Eye (tissue), 1 donor: ENCODE data around the gene MLYCD.

Experiments used
- DNase-seq: peaks from one replicate; pipeline ENCODE4 v3.0.0-alpha.2; 2015

MLYCD gene

DNA sequence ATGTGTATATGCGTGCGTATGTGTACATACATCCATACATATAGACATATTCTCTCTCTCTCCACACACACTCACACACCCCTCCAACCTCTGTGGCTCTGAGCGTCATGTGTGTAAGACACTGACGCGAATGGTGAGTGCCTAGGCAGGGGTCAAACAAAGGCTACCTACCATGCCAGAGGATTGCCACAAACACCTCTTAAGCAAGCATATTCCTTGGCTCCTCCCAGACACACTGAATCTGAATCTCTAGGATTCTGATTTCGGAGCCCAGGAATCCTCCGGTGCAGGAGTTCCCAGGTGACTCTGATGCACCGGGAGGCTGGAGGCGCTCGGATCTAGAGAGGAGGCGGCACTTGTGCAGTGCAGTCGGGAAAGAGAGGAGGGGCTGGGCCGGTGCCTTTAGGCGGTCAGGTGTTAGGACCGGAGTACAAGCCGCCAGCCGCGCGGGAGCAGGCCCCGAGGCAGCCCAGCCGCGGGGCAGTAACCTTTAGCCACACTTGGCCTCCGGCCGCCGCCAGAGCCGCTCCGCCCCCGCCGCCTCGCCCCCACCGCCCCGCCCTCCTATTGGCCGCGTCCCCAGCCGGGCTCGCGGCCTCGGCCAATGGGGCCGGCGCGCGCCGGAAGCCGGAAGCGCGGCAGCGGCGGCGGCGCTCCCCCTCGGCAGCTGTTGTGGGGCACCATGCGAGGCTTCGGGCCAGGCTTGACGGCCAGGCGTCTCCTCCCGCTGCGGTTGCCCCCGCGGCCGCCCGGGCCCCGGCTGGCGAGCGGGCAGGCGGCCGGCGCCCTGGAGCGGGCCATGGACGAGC, at the start of gene MLYCD:
Gene MLYCD, plus strand, starts transcription at position 653 of the 809 bp plus-strand sequence. Its CDS starts 30 bp downstream, at position 683.
- peak; percentile 91 for DNase-seq

DNA sequence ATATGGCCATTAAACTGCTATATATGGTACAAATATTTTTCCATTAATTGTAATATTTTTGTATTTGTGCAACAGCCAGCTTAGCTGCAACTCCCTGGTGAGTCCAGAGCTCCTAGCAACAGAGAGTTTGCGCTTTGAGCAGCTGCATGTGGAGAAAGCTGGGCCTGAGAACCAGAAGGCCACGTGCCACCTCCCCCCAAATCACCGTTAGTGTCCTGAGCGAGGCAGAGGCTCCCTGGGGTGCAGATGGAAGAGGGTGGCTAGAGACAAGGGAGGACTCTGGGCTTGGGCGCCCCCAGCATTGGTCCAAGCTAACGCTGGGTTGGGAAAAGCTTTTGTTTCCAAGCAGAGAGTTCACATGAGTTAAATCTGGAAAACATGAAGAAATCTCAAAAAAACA, 49.5 kb upstream of the MLYCD start:
- peak; percentile 9 for DNase-seq

DNA sequence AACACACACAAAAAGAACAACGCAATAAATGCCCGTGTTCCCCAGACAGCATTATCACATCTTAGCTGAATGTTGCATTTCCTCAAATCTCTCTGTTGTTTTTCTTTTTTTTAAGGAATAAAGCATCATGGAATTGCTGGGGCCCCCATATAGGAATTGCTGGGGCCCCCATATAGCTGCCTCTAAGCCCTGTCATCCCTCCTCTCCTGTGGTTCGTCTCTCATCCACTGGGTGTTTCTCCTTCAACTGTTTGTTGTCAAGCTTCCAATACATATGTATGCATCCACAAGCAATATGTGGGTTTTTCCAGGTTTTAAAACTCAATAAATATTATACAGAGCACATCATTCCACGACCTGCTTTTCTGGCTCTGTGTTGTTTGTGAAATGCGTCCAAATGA, 48.0 kb upstream of the MLYCD start:
- no peak for DNase-seq

DNA sequence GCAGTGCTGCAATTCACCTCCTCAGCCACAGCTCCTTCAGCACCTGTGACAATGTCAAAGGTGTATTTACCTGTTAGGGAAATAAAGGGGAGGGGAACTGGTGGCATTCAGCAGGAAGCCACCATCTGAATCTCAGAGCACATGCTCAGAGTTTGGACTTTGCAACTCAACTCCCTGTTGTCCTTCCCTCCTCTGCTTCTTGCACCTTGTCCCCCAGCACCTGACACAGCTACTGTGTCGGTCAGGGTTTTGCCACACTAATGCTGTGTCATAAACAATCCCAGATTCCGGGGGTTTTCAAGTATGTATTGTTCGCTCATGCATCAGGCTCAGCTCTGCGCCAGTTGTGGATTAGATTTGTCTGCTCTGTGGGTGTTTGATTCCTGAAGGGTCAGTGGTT, 47.4 kb upstream of the MLYCD start:
- DNase-seq: no peak

DNA sequence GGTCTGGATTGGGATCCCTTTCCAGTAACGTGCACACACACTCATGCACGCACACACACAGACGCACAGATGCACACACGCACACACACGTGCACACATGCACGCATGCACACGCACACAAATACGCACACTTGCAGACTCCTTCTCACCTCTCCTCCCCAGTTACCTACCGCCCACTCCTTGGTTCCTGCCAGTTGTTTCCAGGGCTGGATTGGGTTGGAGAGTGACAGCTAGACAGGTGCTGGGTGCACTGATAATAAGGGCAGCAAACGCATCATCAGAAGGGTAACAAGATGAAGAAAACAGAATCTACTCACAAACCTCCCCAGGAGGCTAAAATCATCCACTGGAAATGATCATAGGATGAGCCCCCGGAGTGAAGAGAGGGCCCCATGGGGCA, 46.1 kb upstream of the MLYCD start:
- no peak for DNase-seq

DNA sequence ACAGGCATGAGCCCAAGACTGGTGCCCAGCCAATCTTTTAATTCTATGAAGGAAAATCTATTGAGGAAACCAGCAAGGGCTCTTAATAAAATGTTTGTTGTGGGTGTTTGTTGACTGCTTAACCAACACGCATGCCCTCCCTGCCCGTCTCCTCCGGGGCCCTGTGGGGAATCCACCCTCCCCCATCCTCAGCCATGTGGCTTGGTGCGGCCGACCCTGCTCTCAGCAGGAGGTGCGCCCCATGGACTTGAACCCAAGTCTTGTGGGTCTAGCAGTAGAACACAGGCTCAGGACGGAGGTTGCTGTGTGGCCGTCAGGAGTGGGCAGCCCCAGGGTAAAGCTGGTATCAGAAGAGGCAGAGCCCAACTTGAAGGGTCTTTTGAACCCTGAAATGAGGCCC, 45.1 kb upstream of the MLYCD start:
- no peak for DNase-seq

DNA sequence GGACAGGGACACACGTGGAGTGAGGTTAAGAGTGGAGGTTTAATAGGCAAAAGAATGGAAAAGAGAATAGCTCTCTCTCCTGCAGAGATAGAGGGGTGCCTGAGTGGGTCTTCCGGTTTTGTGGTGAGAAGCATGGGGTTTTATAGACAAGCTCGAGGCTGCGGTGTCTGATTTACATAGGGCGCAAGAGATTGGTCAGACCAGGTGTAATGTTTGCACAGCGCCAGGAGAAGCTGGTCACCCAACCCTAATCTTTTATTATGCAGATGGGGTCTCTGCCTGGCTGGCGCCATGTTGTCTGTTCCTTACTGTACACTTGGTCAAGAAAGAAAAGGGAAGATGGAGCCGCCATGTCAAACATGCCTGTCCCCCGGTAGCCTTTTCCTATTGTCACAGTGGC, 44.5 kb upstream of the MLYCD start:
- DNase-seq: no peak

DNA sequence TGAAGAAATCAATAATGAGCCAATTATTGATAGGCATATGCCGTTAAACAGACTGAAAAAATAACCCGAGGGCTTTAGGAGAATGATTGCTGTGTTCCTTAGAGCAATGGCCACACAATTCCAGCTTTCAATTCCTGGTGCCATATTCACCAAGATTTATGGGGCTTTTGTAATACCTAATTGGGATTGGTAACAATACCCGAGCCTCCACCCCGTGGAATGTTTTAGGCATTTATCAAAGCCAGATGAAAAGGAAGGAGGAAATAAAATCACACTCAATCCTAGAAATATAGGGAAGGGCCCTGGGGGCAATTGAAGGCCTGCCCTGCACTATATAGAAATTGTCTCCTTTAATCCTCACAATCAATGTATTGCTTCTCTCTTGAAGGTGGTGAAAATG, 42.1 kb upstream of the MLYCD start:
- peak; percentile 25 for DNase-seq

DNA sequence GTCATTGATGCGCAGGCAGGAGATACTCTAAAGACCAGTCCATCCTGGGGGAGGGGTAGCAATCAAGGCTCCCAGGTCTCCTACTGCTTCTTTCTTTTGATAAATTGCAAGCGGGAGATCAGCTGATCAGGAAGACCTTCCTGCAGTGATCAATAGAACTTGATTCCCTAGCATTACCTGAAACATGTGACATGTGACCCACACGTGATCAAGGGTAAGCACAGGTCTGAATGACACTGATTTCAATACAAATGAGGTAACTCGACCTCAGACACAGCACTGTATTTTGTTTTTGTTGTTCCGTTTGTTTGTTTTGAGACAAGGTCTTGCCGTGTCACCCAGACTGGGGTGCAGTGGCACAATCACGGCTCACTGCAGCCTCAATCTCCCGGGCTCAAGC, 39.6 kb upstream of the MLYCD start:
- DNase-seq: no peak

DNA sequence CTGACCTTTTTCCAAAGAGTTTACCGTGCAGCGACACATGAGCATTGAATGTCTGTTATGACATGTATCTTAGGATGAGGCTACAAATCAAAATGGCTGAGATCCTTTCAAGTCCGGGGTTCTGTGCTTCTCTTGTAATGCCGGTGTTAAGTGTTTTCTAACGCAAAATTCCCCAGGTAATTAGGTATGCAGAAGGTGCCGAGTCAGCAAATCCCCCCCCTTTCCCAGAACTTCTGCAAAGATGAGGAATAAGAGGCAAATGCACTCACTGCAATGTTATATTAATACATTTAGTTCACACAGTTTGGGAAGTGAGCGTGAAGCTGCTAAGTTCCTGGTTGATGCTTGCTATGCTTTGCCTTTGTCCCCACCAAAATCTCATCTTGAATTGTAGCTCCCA, 36.3 kb upstream of the MLYCD start:
- no peak for DNase-seq

DNA sequence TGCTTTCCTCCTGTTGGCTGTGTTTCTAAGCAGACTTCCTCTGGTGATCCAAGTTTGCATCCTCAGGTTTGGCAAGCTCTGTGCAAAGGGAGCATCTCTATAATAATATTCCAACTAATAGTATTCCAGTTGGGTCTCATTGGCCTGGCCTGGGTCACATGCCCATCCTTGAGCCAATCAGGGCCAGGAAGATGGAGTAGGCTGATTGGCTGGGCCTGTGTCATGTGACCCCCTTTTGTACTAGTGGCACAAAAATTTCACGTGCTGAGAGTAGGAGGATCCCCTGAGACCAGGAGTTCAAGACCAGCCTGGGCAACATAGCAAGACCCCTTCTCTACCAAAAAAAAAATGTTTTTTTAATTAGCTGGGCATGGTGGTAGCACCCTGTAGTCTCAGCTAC, 35.2 kb upstream of the MLYCD start:
- no peak for DNase-seq

DNA sequence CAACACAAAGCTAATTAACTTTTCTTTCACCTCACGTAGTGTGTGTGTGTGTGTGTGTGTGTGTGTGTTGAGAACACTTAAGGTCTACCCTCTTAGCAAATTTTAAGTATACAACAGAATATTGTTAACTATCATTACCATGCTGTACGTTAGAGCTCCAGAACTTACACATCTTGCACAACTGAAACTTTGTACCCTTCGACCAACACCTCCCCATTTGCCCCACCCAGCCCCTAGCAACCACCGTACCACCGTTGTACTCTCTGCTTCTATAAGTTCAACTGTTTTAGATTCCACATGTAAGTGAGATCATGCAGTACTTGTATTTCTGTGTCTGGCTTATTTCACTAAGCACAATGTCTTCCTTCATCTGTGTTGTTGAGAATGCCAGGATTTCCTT, 28.1 kb upstream of the MLYCD start:
- DNase-seq: no peak

DNA sequence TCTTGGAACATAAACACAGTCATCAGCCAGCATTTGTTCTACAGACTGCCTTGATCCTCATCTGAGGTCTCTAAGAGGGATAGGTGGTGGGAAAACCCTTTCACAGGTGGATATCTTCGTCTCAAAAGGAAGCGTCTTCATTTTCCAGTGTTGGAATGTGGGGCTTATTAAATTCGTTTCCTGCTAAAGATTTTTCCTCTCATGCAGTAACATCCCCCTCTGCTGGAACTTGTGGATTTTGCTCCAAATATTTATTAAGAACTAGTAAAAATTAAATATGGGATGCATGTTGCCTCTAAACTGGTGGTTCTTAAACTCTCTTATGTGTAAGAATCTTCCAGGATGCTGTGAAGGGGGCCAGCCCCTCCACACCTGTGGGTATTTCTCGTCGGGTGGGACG, 20.1 kb upstream of the MLYCD start:
- DNase-seq: peak; percentile 83

DNA sequence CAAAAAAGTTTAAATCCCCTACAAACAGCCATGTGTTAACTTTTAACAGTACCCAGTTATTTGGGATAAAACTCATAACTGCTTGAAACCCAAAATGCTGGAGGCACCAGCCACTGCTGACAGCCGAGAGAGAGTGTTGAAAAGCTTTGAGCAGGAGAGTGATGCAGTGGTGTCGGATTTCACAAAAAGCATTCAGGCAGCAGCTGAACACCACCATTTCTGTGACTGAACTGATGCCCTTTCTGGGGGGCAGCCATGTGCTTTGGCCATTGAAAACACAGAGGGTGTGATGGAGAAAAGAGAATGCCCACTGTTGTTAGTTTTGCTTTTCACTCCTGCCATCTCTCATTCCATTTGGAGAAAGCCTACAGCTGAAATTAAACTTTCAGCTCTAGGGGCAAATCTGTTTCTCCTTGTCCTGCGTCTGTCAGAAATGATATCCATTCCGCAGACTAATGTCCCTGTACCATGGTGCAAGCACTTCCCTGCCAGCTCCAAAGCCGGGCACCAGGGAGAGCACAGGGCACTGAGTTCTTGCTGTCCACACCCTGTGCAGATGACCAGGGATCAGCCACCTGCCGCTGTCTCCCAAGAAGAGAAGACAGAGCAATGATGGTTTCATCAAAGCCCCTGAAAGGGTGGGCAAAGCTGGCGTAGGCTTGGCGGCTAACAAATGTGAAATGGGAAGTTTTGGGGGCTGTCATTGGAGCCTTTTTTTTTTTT, 16.6 kb upstream of the MLYCD start:
- peak; percentile 35 for DNase-seq

DNA sequence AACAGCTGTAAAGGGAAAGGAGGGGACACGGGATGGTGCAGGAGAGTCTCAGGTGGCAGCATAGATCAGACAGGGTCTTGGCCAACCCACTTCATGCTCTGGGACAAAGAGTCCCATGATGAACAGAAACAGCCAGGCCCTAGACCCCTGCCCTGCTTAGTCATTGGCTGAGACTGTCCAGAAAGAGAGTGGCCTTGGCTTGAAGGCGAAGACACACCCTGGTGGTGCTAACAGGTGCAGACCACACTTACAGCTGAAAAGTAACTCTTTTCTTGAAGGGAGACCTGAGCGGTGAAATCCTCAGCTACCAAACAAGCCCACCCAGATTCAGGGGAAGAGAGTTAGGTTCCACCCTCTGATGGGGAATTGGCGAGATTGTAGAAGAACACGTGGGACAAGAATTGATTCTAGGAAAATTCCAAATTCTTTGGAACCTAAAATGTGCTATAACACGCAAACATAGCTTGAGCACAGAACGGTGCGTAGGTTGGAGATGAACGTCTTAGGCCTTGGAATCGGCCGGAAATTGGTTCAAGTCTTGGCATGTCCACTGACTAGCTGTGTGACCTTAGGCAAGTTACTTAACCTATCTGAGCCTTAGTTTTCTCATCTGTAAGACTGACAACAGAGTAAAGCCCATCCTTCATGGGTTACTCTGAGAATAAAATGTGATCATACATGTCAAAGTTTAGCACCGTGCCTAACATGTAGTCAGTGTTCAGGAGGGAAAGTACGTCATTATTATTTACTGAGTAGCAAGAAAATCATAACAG, 12.5 kb upstream of the MLYCD start:
- DNase-seq: no peak

DNA sequence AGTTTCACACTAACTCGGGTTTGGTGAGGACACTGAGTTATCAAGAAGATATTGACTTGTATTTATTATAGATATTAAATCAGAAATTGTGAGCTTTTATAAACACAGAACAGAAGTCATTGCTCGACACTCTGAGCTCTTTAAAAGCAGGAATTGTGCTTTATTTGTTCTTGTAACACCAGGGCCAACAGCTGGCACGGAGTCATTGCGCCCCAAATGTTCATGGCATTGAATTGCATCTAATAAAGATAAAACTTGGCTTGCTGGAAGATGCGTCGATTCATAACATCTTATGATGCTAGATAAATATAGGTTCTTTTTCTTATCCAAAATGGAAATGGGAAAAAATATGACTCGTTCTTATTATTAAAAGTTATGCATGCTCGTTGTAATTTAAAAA, 11.8 kb upstream of the MLYCD start:
- DNase-seq: peak; percentile 35

DNA sequence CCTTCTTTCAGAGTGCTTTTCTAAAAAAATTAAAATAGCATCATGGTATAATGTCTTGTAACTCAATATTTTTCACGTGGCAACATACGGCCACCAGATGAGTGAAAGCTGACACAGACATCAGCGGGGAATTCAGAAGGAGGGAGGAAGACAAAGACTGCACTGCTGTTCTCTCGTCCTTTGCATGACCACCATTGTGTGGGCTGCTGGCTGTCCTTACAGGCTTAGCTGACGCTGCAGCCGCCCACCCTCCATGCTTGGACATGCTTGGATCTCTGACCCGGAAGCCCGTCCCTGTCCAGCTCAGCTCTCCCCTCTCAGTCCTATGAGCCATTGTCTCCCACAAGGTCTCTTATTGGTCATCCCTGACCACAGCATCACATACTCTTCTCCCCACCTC, 11.4 kb upstream of the MLYCD start:
- DNase-seq: peak; percentile 44

DNA sequence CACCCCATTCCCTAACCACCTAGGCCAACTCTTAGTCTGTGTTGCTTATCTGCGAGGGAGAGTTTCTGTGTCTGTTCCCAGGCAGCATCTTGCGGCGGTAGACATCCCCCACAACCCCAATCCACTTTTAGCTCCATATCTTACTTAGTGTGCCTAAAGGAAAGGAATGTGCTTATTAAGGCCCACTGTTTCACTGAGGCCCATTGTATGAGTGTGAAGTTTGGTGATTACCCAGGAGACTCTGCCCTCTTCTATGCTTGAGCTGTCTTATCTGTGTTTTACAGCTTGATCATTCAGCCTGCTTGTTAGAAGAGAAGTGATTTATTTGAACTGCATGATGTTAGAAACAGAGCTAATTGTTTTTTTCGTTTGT, 10.3 kb upstream of the MLYCD start:
- no peak for DNase-seq

DNA sequence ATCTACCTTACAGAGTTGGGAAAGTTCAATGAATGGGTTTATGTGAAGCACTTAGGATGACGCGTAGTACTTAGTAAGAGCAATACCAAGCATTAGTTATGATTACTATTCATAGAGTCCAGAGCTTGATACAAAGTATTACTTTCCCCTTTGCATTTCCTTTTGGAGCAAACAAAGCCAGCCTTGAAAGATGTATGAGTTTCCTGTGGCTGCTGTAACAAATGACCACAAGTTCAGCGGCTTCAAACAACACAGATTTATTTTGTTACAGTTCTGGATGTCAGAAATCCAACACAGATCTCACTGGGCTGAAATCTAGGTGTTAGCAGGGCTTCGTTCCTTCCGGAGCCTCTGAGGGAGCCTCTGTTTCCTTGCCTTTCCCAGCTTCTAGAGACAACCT, 8.6 kb upstream of the MLYCD start:
- no peak for DNase-seq

DNA sequence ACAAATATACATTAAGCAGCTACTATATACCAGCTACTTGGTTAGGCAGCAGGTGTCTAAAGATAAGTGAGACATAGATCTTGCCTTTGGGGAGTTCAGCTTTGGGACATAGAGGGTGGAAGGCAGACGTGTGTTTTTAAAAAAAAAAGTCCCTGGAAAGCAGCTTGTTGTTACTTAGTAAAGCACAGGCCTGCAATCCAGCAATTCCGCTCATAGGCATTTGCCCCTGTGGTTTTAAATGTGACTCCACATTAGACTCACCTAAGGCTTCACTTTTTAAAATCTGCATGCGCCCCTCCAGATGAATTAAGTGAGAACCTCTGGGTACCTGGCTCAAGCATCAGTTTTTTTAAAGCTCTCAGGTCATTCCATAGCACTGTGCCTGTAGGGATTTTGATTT, 7.2 kb upstream of the MLYCD start:
- no peak for DNase-seq

DNA sequence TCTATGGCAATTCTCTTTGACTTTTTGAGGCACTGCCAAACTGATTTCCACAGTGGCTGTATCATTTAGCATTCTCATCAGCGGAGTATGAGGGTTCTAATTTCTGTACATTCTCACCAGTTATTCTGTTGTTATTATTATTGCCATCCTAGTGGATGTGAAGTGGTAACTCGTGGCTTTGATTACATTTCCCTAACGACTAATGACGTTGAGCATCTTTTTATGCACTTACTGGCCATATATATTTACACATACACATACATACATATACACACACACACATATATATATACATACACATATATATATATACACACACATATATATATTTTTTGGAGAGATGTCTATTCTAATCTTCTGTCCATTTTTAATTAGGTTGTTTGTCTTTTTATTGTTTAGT, 3.7 kb upstream of the MLYCD start:
- no peak for DNase-seq

DNA sequence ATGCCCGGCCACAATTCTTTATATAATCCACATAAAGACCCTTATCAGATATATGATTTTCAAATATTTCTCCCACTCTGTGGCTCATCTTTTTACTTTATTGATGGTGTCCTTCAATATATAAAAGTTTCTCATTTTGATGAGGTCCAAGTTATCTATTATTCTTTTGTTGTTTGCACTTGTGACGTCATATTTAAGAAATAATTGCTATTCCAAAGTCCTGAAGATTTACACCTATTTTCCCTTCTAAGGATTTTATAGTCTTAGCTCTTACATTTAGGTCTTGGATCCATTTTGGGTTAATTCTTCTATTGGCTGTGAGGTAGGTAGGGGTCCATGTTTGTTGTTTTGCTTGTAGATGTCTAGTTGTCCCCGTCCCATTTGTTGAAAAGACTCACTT, 3.0 kb upstream of the MLYCD start:
- no peak for DNase-seq

DNA sequence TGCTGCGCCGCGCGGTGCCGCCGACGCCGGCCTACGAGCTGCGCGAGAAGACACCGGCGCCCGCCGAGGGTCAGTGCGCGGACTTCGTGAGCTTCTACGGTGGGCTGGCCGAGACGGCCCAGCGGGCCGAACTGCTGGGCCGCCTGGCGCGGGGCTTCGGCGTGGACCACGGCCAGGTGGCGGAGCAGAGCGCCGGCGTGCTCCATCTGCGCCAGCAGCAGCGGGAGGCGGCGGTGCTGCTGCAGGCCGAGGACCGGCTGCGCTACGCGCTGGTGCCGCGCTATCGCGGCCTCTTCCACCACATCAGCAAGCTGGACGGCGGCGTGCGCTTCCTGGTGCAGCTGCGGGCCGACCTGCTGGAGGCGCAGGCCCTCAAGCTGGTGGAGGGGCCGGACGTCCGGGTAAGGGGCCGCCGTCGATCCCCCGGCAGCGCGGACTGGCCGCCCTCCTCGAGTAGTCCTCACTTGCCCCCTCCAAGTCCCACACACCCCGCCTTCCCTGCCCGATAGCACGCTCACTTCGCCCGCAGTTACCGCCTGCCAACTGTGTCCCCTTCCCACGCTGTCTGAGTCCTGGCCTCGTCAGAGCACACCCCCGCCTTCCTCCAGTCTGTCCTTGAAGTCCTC, 470 bp downstream of the MLYCD start:
- peak; percentile 77 for DNase-seq
